Fibroblast of lung (primary cell): Measurements from ENCODE around the gene ST6GALNAC3. TPM values are rescaled to one million over a fixed set of nuclear protein-coding genes. Genes with fewer than 3 reads are reported as not detected.

Experiments
- DNase-seq, 2 donors: peaks; one replicate each; pipeline versions ENCODE4 v3.0.0 to v3.0.0-alpha.2; 2010; ENCODE audit warnings: low read depth in 2 of 2
- H2AFZ ChIP-seq: 2 replicates; pipeline ENCODE4 v1.5.1; 2012; ENCODE audit warnings: low read length, control low read depth, inconsistent platforms
- H3K27ac ChIP-seq: 2 replicates; pipeline ENCODE4 v1.5.1; 2011; ENCODE audit warnings: low read length, control low read depth; ENCODE audit not compliant: insufficient read depth
- H3K27me3 ChIP-seq: 2 replicates; pipeline ENCODE4 v1.5.1; 2011; ENCODE audit warnings: mild to moderate bottlenecking, low read length; ENCODE audit not compliant: control insufficient read depth, insufficient read depth
- H3K36me3 ChIP-seq: 2 replicates; pipeline ENCODE4 v1.5.1; 2011; ENCODE audit warnings: low read length; ENCODE audit not compliant: control insufficient read depth, insufficient read depth
- H3K4me1 ChIP-seq: 2 replicates; pipeline ENCODE4 v1.5.1; 2011; ENCODE audit warnings: low read length; ENCODE audit not compliant: control insufficient read depth, insufficient read depth; ENCODE audit errors: extremely low read depth
- H3K4me2 ChIP-seq: 2 replicates; pipeline ENCODE4 v1.5.1; 2011; ENCODE audit warnings: low read length, control low read depth; ENCODE audit not compliant: insufficient read depth; ENCODE audit errors: extremely low read depth
- H3K4me3 ChIP-seq, 4 experiments: fragments of 200-600 bp in 1 of 4; sonication (generic) in 1 of 4; replicated peaks in 1 of 4; 2 replicates each; pipeline ENCODE4 v1.5.1; 2011 to 2016; ENCODE audit warnings: low read length in 4 of 4, low read depth in 3 of 4, mild to moderate bottlenecking in 3 of 4, control low read depth in 2 of 4, inconsistent platforms in 1 of 4, mixed read lengths in 1 of 4; ENCODE audit not compliant: insufficient read depth in 1 of 4; ENCODE audit errors: control extremely low read depth in 1 of 4
- H3K79me2 ChIP-seq: 2 replicates; pipeline ENCODE4 v1.5.1; 2012; ENCODE audit warnings: mild to moderate bottlenecking, low read length, inconsistent platforms; ENCODE audit not compliant: control insufficient read depth, insufficient read depth
- H3K9ac ChIP-seq: 2 replicates; pipeline ENCODE4 v1.5.1; 2011; ENCODE audit warnings: mild to moderate bottlenecking, low read length, control low read depth; ENCODE audit not compliant: insufficient read depth
- H3K9me3 ChIP-seq: 2 replicates; pipeline ENCODE4 v1.5.1; 2012; ENCODE audit warnings: low read depth, low read length; ENCODE audit not compliant: control insufficient read depth, insufficient read depth
- H4K20me1 ChIP-seq: 2 replicates; pipeline ENCODE4 v1.5.1; 2011; ENCODE audit warnings: low read length; ENCODE audit not compliant: control insufficient read depth, insufficient read depth; ENCODE audit errors: extremely low read depth
- EZH2 ChIP-seq: IDR thresholded peaks from 2 replicates; pipeline ENCODE4 v1.5.1; 2012; ENCODE audit warnings: low read length, control low read depth, mild to moderate bottlenecking; ENCODE audit errors: missing control alignments
- polyA plus RNA-seq, 2 donors: library from polyadenylated mRNA; depleted of rRNA in 1 of 2; stranded (reverse) in 1 of 2; unstranded in 1 of 2; fragments of >200 nt; gene quantifications; 2 replicates each; pipeline ENCODE4 v1.2.1, GENCODE V29; 2011 to 2012; ENCODE audit warnings: missing spikeins in 1 of 2
- total RNA-seq: library from RNA; depleted of rRNA; stranded (reverse); fragments of >200 nt; gene quantifications from 2 replicates; pipeline ENCODE4 v1.2.1, GENCODE V29; 2014
- TF ChIP-seq, protein P1 (sequence below), 2 donors: IDR thresholded peaks in 1 of 2; conservative IDR thresholded peaks in 1 of 2; 1 replicate in 1 of 2; 2 replicates in 1 of 2; pipeline ENCODE4 v1.5.1; 2011 to 2012; ENCODE audit warnings: low read length in 2 of 2, control low read depth in 1 of 2, inconsistent platforms in 1 of 2, low read depth in 1 of 2, mild to moderate bottlenecking in 1 of 2

The ST6GALNAC3 gene
- total and polyA plus RNA-seq, 2 donors (not counting 1 experiment from before 2014, with no cell fraction given): 0.34 to 0.66 TPM

DNA sequence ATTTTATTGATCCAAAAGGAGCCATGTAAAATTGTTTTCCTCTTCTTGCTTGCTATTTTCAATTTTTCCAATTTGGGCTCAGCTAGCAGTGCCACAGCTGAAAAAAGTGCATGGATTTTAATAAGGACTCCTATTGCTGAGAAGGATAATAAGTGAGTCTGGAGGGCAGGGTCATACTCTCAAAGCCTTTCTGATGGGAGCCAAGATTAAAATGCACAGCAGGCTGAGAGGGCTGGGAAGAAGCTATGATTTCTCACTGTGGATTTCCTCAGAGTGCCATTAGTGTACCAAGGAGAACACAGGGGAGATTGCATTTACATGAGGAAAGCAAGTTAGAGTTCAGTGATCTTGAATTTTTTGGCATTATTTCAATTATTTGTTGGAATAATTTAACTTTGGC is 261.3 kb downstream of the ST6GALNAC3 start:
- Histone ChIP-seq H3K4me3 (no peak overlapping the region), H3K27ac (no peak overlapping the region), H3K27me3 (no peaks in the 10 kb centered on the region), H3K4me1 (no peaks in the 10 kb centered on the region), H3K36me3 (no peaks in the 10 kb centered on the region), H2AFZ (no peak overlapping the region), H3K9ac (no peak overlapping the region), H4K20me1 (no peaks in the 10 kb centered on the region), H3K4me2 (no peak overlapping the region), H3K9me3 (no peaks in the 10 kb centered on the region), H3K79me2 (no peaks in the 10 kb centered on the region)
- TF ChIP-seq, protein P1, sequence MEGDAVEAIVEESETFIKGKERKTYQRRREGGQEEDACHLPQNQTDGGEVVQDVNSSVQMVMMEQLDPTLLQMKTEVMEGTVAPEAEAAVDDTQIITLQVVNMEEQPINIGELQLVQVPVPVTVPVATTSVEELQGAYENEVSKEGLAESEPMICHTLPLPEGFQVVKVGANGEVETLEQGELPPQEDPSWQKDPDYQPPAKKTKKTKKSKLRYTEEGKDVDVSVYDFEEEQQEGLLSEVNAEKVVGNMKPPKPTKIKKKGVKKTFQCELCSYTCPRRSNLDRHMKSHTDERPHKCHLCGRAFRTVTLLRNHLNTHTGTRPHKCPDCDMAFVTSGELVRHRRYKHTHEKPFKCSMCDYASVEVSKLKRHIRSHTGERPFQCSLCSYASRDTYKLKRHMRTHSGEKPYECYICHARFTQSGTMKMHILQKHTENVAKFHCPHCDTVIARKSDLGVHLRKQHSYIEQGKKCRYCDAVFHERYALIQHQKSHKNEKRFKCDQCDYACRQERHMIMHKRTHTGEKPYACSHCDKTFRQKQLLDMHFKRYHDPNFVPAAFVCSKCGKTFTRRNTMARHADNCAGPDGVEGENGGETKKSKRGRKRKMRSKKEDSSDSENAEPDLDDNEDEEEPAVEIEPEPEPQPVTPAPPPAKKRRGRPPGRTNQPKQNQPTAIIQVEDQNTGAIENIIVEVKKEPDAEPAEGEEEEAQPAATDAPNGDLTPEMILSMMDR (conservative IDR thresholded peaks at IDR 0.05 in 1 of 2, IDR thresholded peaks at IDR 0.05 in 1 of 2; ENCODE audit: low read depth in 1 of 2, low read length in 2 of 2): no peak
- TF ChIP-seq EZH2: no peak
- peak in 1 of 2 donors; percentile 24 for DNase-seq

DNA sequence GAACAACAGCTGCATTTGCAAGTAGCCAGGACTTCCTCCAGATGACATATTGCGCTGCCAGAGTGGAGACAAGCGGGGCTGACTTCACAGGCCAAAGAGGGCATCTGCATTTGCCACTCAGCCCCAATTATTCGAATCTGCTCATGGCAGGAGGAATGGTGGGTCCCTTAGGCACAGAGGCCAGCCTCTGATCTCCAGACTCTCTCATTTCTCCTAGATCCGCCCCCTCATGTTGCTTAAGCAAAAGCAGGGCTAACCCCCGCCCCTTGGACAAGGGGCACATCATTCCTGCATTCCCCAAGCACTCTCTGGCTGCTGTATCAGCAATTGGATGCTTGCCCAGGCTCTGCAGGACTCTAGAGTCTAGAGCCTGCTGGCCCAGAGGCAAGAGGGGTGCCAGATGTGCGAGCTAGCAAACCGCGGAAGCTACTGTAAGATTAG is 262.4 kb downstream of the ST6GALNAC3 start:
- Histone ChIP-seq H3K27ac (no peak overlapping the region), H2AFZ (no peak overlapping the region), H3K4me1 (no peaks in the 10 kb centered on the region), H3K79me2 (no peaks in the 10 kb centered on the region), H3K9ac (no peak overlapping the region), H4K20me1 (no peaks in the 10 kb centered on the region), H3K27me3 (no peaks in the 10 kb centered on the region), H3K36me3 (no peaks in the 10 kb centered on the region), H3K4me2 (no peak overlapping the region), H3K4me3 (no peak overlapping the region), H3K9me3 (no peaks in the 10 kb centered on the region)
- TF ChIP-seq, protein P1 (conservative IDR thresholded peaks at IDR 0.05 in 1 of 2, IDR thresholded peaks at IDR 0.05 in 1 of 2; ENCODE audit: low read depth in 1 of 2, low read length in 2 of 2): no peak
- no peak for TF ChIP-seq EZH2
- DNase-seq: peak; percentile 89 to 98

DNA sequence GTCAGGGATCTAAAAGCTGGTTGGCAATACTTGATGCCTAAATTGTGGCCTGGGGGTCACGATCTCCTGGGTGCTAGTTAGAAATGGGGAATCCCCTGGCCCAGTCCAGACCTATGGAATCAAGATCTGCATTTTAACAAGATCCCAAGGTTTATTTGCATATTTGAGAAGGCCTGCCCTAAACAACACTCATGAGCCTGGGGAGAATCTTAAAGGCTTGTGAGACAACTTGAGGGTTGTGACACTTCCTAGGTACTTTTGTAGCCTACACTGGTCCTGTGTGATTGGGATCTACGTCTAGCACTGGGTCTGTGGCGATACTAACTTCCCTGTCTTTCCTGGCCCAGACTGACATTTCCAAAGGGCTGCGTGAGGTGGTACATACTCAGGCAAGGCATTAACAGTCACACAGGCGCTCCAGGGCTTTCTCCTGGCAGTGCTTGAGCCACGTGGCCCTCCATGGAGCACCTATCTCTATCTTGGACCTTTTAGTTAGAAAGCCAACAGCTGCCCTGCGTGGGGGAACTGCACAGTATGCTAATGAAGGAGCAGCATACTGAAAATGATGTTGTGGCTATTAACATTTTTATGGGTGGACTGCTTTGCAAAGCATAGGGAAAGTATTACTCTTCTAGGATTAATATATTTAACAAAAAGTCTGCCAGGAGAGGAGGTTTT is 263.1 kb downstream of the ST6GALNAC3 start:
- DNase-seq: no peak

More for the DNA sequence above, 263.1 kb downstream of the ST6GALNAC3 start:
- TF ChIP-seq, protein P1 (conservative IDR thresholded peaks at IDR 0.05 in 1 of 2, IDR thresholded peaks at IDR 0.05 in 1 of 2; ENCODE audit: low read depth in 1 of 2, low read length in 2 of 2): no peak
- TF ChIP-seq EZH2: no peak
- Histone ChIP-seq H3K9ac (no peak overlapping the region), H3K4me1 (no peaks in the 10 kb centered on the region), H3K4me2 (no peak overlapping the region), H3K4me3 (no peak overlapping the region), H3K9me3 (no peaks in the 10 kb centered on the region), H3K79me2 (no peaks in the 10 kb centered on the region), H3K36me3 (no peaks in the 10 kb centered on the region), H2AFZ (no peak overlapping the region), H3K27me3 (no peaks in the 10 kb centered on the region), H4K20me1 (no peaks in the 10 kb centered on the region), H3K27ac (no peak overlapping the region)
